ENCODE results near the gene IFITM1. TPM values are rescaled to one million over a fixed set of nuclear protein-coding genes. Genes with fewer than 3 reads are reported as not detected.
"Not testable (repeated sequence)": the region's sequence is repeated elsewhere in the genome, so short reads cannot be mapped to it uniquely, and the experiment has no call there.

Gene IFITM1
- total RNA-seq, 2 donors from 2014 or later = 182 to 220 TPM

GRCh38 chr11:319888-320273 lies 6.0 kb downstream of the IFITM1 start:
- H3K9me3 ChIP-seq; H3K27me3 ChIP-seq (replicated peaks; ENCODE audit: insufficient read depth); DNase-seq (ENCODE audit: low spot score); ATAC-seq (ENCODE audit: insufficient number of reproducible peaks, low FRiP score, low read depth); H3K36me3 ChIP-seq: not testable (repeated sequence)
- H3K4me3 ChIP-seq = peak overlapping the region; percentile 88
- H3K27ac ChIP-seq = peak overlapping the region; percentile 99
- H3K4me1 ChIP-seq (ENCODE audit: control insufficient read depth in 1 of 2, low read depth in 2 of 2) = peaks cover 2 to 28% of the 10 kb centered on the region in 2 donors

GRCh38 chr11:324156-324555 lies 10.3 kb downstream of the IFITM1 start:
- Histone ChIP-seq H3K36me3 (no peaks in the 10 kb centered on the region), H3K4me1 (ENCODE audit: control insufficient read depth in 1 of 2, low read depth in 2 of 2) (peaks cover 22 to 33% of the 10 kb centered on the region in 2 donors), H3K4me3 (no peak overlapping the region), H3K27me3 (replicated peaks; ENCODE audit: insufficient read depth) (no peaks in the 10 kb centered on the region), H3K27ac (peak overlapping the region in 1 of 2 donors; percentile 70), H3K9me3 (no peaks in the 10 kb centered on the region)
- no peak for ATAC-seq (ENCODE audit: insufficient number of reproducible peaks, low FRiP score, low read depth)
- TF ChIP-seq CTCF (IDR thresholded peaks at IDR 0.05) = no peak
- DNase-seq (ENCODE audit: low spot score) = no peak

- H3K36me3 ChIP-seq; H3K27me3 ChIP-seq (replicated peaks; ENCODE audit: insufficient read depth); H3K9me3 ChIP-seq; DNase-seq (ENCODE audit: low spot score); ATAC-seq (ENCODE audit: insufficient number of reproducible peaks, low FRiP score, low read depth): not testable (repeated sequence)
- H3K4me3 ChIP-seq = peak overlapping the region; percentile 48
- H3K4me1 ChIP-seq (ENCODE audit: control insufficient read depth in 1 of 2, low read depth in 2 of 2) = peaks cover 22 to 33% of the 10 kb centered on the region in 2 donors
- H3K27ac ChIP-seq = peak overlapping the region; percentile 70 to 80
These were observed 11.0 kb downstream of the IFITM1 start for GRCh38 chr11:324593-325517.

GRCh38 chr11:325796-326591 lies 12.2 kb downstream of the IFITM1 start:
- H3K4me3 ChIP-seq = no peak overlapping the region
- peaks cover 22 to 33% of the 10 kb centered on the region in 2 donors for H3K4me1 ChIP-seq (ENCODE audit: control insufficient read depth in 1 of 2, low read depth in 2 of 2)
- H3K27ac ChIP-seq = peak overlapping the region; percentile 70 to 80
- no peaks in the 10 kb centered on the region for H3K9me3 ChIP-seq
- no peaks in the 10 kb centered on the region for H3K36me3 ChIP-seq
- ATAC-seq (ENCODE audit: insufficient number of reproducible peaks, low FRiP score, low read depth) = no peak
- no peak for TF ChIP-seq CTCF (IDR thresholded peaks at IDR 0.05)
- H3K27me3 ChIP-seq (replicated peaks; ENCODE audit: insufficient read depth) = no peaks in the 10 kb centered on the region
- no peak for DNase-seq (ENCODE audit: low spot score)

GRCh38 chr11:326592-326841 lies 12.7 kb downstream of the IFITM1 start:
- no peak overlapping the region for H3K4me3 ChIP-seq
- DNase-seq (ENCODE audit: low spot score) (no peak), ATAC-seq (ENCODE audit: insufficient number of reproducible peaks, low FRiP score, low read depth) (no peak)
- no peaks in the 10 kb centered on the region for H3K9me3 ChIP-seq
- peaks cover 22 to 33% of the 10 kb centered on the region in 2 donors for H3K4me1 ChIP-seq (ENCODE audit: control insufficient read depth in 1 of 2, low read depth in 2 of 2)
- H3K36me3 ChIP-seq = no peaks in the 10 kb centered on the region
- TF ChIP-seq CTCF (IDR thresholded peaks at IDR 0.05) = no peak
- H3K27me3 ChIP-seq (replicated peaks; ENCODE audit: insufficient read depth) = no peaks in the 10 kb centered on the region
- peak overlapping the region; percentile 70 to 80 for H3K27ac ChIP-seq
